Epithelial cell of proximal tubule (primary cell): ENCODE data around the gene SPG7. TPM values are rescaled to one million over a fixed set of nuclear protein-coding genes. Genes with fewer than 3 reads are reported as not detected.

Source experiments
- DNase-seq: peaks from one replicate; pipeline ENCODE4 v3.0.0-alpha.2; 2011; ENCODE audit warnings: low read depth
- H3K4me3 ChIP-seq: 2 replicates; pipeline ENCODE4 v1.5.1; 2011; ENCODE audit warnings: low read depth, mild to moderate bottlenecking, low read length
- total RNA-seq: library from RNA; depleted of rRNA; stranded (reverse); fragments of >200 nt; gene quantifications from 2 replicates; pipeline ENCODE4 v1.2.3, GENCODE V29; 2015
- TF ChIP-seq, protein P1 (sequence below): conservative IDR thresholded peaks from 2 replicates; pipeline ENCODE4 v1.5.1; 2012; ENCODE audit warnings: low read depth, mild to moderate bottlenecking, low read length

SPG7 gene
- total RNA-seq, 1 donor from 2014 or later: 66.7 TPM

- no peak overlapping the region for H3K4me3 ChIP-seq
- TF ChIP-seq, protein P1, sequence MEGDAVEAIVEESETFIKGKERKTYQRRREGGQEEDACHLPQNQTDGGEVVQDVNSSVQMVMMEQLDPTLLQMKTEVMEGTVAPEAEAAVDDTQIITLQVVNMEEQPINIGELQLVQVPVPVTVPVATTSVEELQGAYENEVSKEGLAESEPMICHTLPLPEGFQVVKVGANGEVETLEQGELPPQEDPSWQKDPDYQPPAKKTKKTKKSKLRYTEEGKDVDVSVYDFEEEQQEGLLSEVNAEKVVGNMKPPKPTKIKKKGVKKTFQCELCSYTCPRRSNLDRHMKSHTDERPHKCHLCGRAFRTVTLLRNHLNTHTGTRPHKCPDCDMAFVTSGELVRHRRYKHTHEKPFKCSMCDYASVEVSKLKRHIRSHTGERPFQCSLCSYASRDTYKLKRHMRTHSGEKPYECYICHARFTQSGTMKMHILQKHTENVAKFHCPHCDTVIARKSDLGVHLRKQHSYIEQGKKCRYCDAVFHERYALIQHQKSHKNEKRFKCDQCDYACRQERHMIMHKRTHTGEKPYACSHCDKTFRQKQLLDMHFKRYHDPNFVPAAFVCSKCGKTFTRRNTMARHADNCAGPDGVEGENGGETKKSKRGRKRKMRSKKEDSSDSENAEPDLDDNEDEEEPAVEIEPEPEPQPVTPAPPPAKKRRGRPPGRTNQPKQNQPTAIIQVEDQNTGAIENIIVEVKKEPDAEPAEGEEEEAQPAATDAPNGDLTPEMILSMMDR: no peak
- DNase-seq: no peak
These were observed 37.0 kb downstream of the SPG7 start for GRCh38 chr16:89545044-89545830.

- DNase-seq: no peak
- TF ChIP-seq, protein P1: no peak
These were observed 37.8 kb downstream of the SPG7 start for GRCh38 chr16:89545831-89546574.

GRCh38 chr16:89546781-89547180, 38.6 kb downstream of the SPG7 start:
- H3K4me3 ChIP-seq: no peak overlapping the region
- DNase-seq: no peak
- TF ChIP-seq, protein P1: no peak

More at GRCh38 chr16:89545831-89546574, 37.8 kb downstream of the SPG7 start:
- no peak overlapping the region for H3K4me3 ChIP-seq

DNA sequence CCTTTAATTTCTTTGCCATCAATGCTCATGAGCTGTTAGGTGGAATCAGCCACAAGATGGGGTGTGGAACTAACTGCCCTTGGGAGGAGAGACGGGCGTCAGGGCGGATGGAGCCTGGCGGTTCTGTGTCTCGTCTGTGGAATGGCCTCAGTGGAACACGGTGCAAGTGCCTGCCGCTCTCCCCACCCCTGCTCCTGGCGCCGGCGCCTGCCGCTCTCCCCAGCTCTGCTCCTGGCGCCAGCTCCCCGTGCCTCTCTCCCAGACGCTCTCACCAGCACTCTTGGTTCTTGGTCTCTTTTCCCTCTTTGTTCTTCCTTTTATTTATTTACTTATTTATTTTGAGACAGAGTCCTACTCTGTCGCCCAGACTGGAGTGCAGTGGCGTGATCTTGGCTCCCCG, 39.1 kb downstream of the SPG7 start:
- no peak for DNase-seq
- no peak overlapping the region for H3K4me3 ChIP-seq
- TF ChIP-seq, protein P1: no peak

GRCh38 chr16:89547860-89548259, 39.7 kb downstream of the SPG7 start:
- TF ChIP-seq, protein P1: no peak
- H3K4me3 ChIP-seq: no peak overlapping the region
- DNase-seq: no peak

- TF ChIP-seq, protein P1: no peak
- no peak overlapping the region for H3K4me3 ChIP-seq
- no peak for DNase-seq
These were observed 40.3 kb downstream of the SPG7 start for GRCh38 chr16:89548344-89549006.
